Activated CD4-positive, CD25-positive, alpha-beta regulatory T cell treated with anti-CD3 and anti-CD28 coated beads, Interleukin-2, amount 50 U/mL, for 16 hours (primary cell): ENCODE measurements around the gene MBOAT7.
A peak's percentile ranks its signal among the peaks of the same experiment; 100 is the strongest.
"Not testable (repeated sequence)": the region's sequence is repeated elsewhere in the genome, so short reads cannot be mapped to it uniquely, and the experiment has no call there.

Experiments used
- DNase-seq: peaks from one replicate; pipeline ENCODE4 v3.0.0-alpha.2; 2020; ENCODE audit warnings: low read depth, low spot score

Gene MBOAT7

DNA sequence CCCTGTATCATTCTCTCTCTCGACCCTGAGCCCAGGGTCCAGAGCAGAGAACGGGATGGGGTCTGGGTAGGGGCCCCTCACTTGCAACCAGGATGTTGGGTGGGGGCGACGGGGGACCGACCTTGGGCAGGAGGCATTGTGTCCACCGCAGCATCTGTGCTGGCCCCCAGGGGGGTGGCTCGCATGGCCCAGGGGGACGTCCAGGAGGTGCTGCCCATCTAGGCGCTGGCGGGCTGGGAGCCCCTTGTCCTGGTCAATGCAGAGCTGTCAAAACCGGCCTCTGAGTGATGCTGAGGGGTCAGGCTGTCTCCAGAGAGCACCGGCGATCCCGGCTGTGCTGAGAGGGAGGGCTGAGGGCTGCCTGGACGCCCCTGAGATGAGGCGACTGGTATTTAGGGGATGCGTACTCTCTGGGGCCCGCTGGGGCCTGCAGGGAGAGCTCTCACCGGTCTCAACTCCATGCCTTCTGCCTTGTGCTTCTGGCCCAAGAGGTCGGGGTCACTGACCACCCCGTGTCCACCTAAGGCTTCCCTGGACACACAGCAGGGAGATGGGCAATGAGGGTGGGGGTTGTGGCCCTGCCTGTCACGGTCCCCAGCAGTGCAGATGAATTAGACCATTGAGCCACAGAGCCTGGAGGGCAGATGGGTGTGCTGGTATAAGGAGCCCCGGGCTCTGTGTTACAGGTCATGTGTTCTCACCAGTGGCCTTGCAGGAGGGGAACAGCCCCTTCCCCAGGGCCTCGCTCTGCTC, 19.9 kb upstream of the MBOAT7 start:
- DNase-seq = no peak

DNA sequence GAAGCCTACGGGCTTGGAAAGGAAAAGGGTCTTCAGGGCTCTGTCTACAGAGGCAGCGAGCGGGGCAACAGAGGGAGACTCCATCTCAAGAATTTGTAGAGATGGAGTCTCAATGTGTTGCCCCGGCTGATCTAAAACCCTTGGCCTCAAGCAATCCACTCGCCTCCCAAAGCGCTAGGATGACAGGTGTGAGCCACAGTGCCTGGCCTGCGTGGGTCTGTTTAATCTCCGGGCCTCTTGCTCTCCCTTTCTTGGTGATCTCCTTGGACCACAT, 19.3 kb upstream of the MBOAT7 start:
- no peak for DNase-seq

DNA sequence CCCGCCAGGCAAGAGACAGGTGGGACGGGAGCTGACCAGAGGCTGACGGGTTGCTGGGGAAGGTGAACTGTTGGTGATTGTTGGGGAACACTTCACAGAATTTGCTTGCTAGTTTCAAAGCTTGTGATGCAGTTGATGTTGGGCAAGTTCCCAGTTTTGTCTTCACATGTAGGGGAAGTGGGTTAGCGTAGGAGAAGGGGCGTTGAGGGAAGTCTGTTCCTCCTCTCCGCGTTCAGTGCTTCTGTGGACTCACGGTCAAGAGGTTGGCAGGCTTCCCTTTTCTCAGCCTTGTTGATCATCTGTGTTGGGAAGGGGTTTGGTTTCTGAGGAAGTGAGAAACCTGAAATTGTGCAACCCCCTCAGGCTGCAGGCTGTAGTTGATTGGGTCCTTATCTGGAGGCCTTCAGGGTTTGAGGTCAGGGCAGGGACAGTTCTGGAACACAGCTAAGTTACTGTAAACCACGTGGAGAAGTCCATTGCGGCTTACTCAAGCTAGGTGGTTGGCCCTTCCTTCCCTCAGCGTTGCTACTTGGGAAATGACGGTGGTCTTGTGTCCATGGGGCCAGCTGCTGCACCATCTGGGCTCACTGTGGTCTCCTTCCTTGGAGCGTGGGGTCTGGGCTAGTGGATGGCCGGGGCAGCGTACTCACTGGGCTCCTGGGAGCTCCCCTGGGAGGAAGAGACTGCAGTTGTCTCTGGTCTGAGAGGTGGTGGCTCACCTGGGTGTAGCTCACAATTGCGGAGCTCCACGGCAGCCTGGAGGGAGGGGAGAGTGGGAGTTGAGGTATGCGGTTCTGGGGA, 18.8 kb upstream of the MBOAT7 start:
- no peak for DNase-seq

DNA sequence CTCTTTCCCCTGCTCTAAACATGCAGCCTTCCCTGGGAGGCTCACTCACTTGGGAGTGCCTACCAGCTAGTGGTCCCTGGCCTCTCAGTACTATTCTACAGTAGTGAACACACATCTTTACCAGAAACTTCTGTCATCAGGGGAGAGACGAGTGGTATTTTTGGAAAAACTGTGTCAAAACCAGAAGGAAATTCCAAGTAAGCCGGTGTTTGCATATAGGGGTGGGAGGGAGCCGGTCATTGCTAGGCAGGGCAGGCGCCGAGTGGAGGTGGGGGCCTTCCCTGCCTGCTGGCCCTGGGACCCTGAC, 18.2 kb upstream of the MBOAT7 start:
- DNase-seq = no peak

DNA sequence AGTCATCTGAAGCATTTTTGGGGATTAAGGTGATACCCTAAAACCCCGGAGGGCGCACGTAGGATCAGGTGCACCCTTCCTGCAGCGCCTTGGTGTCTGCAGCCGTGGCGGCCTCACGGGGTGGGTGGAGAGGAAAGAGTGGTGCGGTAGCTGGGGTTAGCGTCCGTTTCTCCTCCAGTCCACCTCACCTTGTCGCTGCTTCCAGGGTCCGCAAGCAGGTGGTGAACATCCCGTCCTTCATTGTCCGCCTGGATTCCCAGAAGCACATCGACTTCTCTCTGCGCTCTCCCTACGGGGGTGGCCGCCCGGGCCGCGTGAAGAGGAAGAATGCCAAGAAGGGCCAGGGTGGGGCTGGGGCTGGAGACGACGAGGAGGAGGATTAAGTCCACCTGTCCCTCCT, 17.8 kb upstream of the MBOAT7 start:
- DNase-seq = not testable (repeated sequence)

DNA sequence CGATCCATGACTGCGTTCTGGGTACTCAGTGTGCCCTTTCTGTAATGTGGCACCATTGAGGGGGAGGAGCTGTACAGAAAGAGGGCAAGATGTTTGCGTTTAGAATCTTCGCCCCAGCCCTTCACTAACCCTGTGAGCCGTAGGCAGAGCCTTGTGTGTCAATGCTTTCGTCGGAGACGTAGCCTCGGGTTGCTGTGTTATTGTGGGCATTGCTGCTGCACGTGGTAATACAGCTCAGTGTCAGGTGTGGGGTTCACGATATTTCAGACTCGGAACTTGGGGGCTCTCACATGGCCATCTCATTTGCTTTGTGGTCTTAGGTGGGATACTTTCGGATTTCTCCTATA, 17.4 kb upstream of the MBOAT7 start:
- DNase-seq = no peak

DNA sequence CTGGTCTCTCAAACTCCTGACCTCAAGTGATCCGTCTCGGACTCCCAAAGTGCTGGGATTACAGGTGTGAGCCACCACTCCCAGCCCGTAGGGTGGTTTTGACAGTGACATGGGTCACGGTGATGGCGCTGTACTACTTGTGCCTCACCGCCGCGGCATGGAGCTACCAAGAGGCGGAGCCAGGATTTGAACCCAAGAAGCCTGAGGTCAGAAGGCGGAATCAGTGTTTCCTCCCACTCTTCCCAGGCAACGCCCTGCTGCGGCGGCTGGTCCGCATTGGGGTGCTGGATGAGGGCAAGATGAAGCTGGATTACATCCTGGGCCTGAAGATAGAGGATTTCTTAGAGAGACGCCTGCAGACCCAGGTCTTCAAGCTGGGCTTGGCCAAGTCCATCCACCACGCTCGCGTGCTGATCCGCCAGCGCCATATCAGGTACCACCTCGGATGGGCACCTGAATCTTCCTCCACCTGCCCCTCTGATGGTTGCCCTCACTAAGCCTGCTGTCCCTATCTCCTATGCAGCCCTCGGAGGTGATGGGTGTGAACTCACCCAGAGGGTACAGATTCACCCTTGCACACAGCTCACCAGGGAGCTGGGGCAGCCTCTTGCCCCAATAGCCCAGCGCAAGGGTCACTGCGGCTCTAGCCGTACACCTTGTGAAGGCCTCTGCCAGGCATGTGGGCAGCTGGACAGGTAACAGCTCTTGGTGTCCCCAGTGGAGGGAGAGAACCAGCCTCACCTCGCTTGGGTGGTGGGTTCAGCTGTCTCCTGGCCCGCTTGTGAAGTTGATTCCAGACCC, 16.9 kb upstream of the MBOAT7 start:
- DNase-seq = no peak

DNA sequence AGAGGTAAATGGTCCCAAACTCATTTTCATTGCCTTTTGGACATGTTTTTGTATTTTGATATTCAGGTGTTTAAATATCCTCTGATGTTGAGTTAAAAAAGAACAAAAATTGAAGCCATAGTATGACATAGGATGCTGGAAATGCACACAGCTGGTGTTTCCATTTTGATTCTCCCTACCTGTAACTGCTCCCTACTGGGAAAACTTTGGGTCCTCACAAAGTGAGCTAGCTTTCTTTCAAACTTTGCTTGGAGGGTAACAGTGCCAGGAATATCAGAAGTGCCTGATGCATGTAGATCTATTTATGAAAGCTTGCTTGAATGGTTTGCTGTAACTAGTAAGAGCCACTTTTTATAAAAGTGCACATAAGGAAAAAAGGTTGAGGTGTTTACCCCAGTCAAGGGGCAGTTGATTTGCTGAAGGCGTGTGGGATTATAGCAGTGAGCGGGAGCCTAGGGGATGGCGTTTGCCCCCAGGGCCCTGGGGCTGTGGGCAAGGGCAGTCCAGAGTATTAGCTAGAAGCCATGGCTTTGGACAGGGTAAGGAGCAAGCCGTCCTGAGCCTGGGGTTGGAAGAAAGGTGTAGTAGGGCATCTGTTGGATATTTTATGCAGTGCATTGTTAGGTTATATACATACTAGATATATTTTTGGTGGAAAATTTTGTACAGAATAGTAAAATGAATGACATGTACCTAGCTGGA, 15.5 kb upstream of the MBOAT7 start:
- DNase-seq = no peak

DNA sequence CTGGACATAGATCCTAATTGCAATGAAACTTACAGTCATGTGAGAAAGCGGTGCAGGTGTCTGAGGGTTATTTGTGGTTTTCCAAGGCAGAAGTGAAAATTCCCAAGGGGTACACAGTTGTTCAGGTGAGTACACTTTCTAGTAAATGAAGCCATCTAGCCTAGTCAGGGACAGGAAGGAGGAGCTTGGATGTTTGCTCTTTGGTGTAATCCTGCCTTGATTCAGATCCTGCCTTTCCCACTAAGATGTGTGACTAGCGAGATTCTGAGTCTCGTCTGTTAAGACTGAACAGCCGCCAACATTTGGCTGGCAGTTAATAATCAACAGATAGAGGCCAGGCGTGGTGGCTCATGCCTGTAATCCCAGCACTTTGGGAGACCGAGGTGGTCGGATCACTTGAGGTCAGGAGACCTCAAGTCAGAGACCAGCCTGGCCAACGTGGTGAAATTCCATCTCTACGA, 13.8 kb upstream of the MBOAT7 start:
- DNase-seq = no peak

DNA sequence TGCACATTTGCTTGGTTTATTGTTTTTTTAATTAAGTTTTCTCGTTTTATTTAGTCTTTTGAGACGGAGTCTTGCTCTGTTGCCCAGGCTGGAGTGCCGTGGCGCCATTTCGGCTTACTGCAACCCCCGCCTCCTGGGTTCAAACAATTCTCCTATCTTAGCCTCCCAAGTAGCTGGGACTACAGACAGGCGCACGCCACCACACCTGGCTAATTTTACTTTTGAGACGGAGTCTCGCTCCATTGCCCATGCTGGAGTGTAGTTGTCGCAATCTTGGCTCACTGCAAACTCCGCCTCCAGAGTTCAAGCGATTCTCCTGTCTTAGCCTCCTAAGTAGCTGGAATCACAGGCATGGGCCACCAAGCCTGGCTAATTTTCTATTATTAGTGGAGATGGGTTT, 12.6 kb upstream of the MBOAT7 start:
- no peak for DNase-seq

DNA sequence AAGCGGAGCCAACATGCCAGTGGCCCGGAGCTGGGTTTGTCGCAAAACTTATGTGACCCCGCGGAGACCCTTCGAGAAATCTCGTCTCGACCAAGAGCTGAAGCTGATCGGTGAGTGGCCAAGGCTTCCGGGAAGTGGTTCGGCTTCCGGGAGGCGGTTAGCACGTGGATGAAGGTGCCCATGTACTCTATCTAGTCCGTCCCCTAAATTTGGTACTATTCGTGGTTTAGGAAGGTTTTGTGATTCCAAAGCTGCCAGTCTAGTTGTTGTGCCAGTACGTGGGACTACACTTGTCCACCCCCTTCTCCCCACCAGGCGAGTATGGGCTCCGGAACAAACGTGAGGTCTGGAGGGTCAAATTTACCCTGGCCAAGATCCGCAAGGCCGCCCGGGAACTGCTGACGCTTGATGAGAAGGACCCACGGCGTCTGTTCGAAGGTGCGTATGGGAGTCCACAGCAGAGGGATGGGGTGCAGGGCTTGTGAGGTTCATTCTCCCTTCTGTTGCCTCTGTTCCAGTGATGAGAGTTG, 11.9 kb upstream of the MBOAT7 start:
- DNase-seq = no peak

DNA sequence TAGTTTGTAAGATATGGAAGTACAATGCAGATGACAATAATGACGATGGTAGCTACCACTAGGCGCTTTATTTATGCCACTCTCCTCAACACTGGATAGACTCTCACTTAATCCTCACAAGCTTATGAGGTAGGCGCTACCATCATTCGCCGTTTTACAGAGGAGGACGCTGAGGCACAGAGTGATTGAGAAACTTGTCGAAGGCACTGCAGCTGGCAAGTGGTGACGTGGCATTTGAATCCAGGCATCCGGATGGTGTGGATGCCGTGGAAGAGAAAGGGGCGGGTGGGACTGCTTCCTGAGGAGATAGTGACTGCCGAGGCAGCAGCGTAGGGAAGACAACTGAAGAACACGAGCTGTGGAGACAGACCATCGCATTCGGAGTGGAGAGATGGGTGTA, 10.0 kb upstream of the MBOAT7 start:
- no peak for DNase-seq

DNA sequence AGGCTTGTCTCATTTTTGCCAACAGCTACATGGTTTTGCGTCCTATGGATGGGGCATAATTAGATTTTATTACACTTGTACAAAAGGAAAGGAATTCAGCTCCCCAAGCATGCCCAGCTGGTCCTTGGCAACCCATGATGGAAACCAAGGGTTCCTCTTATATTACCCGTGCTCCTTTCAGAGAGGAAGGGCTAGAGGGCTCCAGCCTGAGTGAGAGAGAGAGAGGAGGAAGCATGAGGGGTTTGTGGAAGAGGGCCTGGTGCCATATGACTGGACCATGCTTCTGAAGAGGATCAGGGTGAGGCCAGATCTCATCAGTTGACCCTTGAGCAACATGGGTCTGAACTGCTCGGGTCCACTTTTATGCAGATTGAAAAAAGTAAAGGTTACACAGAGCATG, 7.7 kb upstream of the MBOAT7 start:
- no peak for DNase-seq

DNA sequence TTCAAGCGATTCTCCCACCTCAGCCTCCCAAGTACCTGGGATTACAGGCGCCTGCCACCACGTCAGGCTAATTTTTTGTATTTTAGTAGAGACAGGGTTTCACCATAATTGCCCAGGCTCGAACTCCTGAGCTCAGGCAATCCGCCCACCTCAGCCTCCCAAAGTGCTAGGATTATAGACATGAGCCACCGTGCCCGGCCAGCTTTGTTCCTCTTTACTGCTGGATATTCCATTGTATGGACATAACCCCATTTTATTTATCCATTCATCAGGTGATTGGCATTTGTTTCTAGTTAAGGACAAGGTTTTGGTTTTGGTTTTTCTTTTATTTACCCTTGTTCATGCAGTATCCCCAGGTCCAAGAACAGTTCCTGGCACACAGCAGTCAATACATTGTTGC, 7.2 kb upstream of the MBOAT7 start:
- no peak for DNase-seq

DNA sequence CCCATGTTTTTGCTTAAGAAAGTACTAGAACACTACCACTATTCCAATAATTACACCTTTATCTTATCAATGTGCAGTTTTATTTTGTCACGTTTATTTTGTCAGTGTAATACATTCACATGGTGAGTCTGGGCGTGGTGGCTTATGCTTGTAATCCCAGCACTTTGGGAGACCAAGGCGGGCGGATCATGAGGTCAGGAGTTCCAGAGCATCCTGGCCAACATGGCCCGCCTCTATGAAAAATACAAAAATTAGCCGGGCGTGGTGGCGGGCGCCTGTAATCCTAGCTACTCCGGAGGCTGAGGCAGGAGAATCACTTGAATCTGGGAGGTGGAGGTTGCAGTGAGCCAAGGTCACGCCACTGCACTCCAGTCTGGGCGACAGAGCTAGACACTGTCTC, 5.1 kb upstream of the MBOAT7 start:
- not testable (repeated sequence) for DNase-seq

DNA sequence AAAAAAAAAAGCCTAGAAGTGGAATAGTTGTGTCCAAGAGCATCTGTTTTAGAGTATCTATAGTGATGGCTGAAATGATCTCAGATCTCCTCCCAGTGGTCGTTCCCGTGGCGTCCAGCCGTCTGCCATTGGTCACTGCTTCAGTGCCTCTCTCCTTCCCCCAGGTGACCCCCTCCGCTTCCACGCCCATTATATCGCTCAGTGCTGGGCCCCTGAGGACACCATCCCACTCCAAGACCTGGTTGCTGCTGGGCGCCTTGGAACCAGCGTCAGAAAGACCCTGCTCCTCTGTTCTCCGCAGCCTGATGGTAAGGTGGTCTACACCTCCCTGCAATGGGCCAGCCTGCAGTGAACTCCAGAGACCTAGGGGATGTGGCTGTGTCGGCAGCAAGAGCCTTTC, 3.6 kb upstream of the MBOAT7 start:
- DNase-seq = no peak

DNA sequence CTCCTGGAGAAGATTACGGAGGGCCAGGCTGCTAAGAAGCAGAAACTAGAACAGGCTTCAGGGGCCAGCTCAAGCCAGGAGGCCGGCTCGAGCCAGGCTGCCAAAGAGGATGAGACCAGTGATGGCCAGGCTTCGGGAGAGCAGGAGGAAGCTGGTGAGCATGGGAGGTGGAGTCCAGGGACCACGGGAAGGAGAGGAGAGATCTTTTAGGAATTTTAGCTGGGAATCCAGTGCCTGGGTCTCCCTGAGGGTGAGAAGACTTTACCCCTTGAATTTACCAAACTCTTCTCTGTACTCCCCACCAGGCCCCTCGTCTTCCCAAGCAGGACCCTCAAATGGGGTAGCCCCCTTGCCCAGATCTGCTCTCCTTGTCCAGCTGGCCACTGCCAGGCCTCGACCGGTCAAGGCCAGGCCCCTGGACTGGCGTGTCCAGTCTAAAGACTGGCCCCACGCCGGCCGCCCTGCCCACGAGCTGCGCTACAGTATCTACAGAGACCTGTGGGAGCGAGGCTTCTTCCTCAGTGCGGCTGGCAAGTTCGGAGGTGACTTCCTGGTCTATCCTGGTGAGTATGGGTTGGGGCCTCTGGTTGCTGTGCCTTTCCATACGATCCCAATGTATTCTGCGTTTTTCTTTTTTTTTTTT, 2.6 kb upstream of the MBOAT7 start:
- no peak for DNase-seq

DNA sequence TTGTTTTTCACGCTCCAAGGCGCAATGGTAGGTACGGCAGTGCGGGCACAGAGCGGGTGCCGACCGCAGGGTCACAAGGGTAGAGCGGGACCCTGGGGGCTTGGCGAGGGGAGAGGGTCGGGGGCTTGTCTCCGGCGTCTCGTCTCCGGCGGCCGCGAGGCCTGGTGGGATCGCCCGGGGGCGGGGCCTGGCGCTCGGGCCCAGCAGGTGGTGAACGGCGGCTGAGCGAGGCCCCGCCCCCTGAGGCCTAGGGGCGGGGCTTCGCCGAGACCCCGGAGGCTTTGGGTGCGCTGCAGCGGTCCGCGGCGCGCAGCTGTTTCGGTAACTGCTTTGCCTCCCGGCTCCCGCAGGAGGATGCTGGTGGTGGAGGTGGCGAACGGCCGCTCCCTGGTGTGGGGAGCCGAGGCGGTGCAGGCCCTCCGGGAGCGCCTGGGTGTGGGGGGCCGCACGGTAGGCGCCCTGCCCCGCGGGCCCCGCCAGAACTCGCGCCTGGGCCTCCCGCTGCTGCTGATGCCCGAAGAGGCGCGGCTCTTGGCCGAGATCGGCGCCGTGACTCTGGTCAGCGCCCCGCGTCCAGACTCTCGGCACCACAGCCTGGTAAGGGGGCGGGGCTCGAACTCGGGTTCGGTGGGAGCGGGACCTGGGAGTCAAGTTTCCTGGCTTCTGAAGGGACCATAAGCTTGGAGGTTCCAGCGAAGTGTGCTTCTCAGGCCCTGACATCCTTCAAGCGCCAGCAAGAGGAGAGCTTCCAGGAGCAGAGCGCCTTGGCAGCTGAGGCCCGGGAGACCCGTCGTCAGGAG, 1.8 kb upstream of the MBOAT7 start, which contains the start of gene TSEN34:
TSEN34 (plus strand) TSS at position 298 of the 800 bp plus-strand sequence; CDS start at position 355, 57 bp downstream.
- DNase-seq = peak; percentile 73

DNA sequence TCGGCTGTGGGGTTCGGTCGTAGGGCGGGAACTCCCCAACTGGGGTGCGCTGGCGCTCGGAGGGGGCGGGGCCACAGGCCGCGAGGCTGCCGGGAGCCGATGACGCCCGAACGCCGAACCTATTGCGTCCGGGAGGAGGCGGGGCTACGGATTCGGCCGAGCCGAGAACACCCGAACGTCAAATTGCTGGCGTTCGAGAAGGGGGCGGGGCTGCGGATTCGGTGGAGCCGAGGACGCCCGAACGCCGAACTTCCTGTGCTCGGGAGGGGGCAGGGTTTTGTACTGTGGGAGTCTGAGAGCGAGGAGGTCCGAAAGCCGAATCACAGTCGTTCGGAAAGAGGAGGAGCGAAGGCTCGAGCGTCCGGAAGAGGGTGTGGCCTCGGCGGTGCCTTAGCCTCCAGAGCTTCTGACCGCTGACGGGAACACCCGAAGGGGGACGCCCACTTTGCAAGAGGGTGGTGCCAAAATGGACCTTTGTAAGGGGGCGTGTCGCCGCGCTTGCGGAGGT, 1.2 kb upstream of the MBOAT7 start:
- DNase-seq = peak; percentile 100
